HG02571 (cell line): ENCODE measurements around the gene RRP9.
"Not testable (repeated sequence)": the region's sequence is repeated elsewhere in the genome, so short reads cannot be mapped to it uniquely, and the experiment has no call there.

Source experiments
- ATAC-seq: cut with Tn5 transposase; IDR thresholded peaks from one replicate; pipeline ENCODE4 v1.9.1; 2021; ENCODE audit warnings: mild to moderate bottlenecking, moderate library complexity; ENCODE audit not compliant: unreplicated experiment

Gene RRP9

DNA sequence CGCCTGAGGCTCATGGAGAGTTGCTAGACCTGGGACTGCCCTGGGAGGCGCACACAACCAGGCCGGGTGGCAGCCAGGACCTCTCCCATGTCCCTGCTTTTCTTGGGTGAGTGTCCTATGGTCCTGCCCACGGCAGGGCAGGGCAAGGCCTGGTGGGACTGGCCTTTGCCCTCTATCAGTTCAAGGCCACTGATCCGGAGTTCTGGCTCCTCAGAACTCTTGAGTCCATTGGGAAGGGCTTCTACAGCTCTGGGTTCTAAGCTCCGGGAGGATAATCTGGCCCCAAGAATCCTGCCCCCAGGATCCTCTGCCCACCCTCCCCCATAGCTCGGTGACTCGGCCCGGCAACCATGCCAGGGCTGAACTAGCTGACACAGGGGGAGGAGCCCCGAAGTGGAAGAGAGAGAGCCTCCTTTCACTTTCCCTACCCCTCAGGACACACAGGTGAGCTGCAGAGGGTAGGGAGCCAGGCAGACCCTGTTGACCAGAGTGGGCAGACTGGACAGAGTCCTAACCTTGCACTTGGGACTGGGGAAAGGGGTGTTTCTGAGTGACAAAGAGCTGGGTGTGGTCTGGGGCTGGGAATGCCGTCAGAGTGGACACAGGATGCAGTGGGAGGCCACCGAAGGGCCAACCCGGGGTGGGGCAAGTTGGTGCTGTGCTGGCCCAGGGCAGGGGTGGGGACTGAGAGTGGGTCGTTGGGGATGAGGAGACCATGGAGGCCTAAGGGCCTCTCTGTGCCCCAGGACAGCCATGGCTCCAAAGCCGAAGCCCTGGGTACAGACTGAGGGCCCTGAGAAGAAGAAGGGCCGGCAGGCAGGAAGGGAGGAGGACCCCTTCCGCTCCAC lies 1.1 kb upstream of the RRP9 start:
- no peak for ATAC-seq

GRCh38 chr3:51941463-51941797 lies 274 bp downstream of the RRP9 start:
- ATAC-seq: no peak

- ATAC-seq: no peak
Measured at GRCh38 chr3:51940648-51941462, 849 bp downstream of the RRP9 start.

GRCh38 chr3:51938780-51939425 lies 2.8 kb downstream of the RRP9 start:
- no peak for ATAC-seq

- ATAC-seq: no peak
Measured at GRCh38 chr3:51937611-51938450, 3.9 kb downstream of the RRP9 start.

GRCh38 chr3:51937014-51937413 lies 4.7 kb downstream of the RRP9 start:
- ATAC-seq: no peak

- ATAC-seq: no peak
Measured at GRCh38 chr3:51935886-51936755, 5.6 kb downstream of the RRP9 start.

DNA sequence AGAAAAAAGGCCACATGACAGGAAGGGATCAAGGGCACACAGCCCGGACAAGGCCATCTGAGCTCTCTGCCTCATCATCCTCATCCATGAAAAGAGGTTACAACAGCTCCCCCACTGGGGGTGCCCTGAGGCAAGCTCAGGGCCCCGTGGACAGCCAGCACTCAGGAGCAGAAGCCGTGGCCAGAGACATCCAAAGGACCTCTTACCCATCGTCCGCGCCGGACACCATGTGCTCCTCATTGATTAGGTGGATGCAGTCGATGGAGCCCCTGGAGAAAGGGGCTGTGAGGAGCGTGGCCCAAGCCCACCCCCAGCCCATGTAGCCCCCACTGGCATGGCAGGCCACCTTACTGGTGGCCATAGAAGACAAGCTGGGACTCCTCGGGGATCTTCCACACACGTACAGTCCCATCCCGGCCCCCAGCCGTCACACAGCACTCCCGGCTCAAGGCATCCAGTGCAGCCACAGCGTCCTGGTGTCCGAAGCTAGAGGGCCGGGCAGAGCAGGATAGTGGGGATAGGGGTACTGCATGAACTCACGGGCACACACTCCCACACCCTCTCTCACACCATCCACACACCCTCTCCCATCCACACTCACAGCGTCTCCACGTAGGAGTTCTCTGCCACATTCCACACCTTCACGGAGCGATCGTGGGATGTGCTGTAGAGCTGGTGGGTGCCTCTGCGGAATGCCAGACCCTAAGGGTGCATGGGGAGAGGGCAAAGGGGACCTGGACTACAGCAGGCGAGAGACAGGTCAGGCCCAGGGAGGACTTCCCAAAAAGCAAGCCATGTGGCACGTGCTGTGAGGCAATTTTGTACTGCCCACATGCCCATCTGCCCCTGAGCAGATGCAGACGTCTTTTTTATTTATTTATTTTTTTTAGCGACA lies 6.5 kb downstream of the RRP9 start:
- ATAC-seq: no peak

GRCh38 chr3:51934139-51934850 lies 7.4 kb downstream of the RRP9 start:
- no peak for ATAC-seq

GRCh38 chr3:51933471-51934138 lies 8.1 kb downstream of the RRP9 start:
- ATAC-seq: no peak

GRCh38 chr3:51932471-51933370 lies 9.0 kb downstream of the RRP9 start:
- no peak for ATAC-seq

- no peak for ATAC-seq
Measured at GRCh38 chr3:51931756-51932155, 9.9 kb downstream of the RRP9 start.

DNA sequence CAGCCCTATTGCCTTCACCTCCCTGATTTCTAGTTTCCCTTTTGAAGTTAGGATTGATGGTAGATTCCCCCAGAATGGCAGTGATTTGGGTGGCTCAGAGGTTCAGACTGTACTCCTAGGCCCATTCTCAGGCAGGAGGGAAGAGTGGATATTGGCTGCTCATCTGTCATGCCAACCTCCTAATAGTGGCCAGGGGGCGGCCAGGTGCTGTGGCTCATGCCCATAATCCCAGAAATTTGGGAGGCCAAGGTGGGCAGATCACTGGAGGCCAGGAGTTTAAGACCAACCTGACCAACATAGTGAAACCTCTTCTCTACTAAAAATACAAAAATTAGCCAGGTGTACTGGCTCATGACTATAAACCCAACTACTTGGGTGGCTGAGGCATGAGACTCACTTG lies 11.3 kb downstream of the RRP9 start:
- ATAC-seq: no peak

DNA sequence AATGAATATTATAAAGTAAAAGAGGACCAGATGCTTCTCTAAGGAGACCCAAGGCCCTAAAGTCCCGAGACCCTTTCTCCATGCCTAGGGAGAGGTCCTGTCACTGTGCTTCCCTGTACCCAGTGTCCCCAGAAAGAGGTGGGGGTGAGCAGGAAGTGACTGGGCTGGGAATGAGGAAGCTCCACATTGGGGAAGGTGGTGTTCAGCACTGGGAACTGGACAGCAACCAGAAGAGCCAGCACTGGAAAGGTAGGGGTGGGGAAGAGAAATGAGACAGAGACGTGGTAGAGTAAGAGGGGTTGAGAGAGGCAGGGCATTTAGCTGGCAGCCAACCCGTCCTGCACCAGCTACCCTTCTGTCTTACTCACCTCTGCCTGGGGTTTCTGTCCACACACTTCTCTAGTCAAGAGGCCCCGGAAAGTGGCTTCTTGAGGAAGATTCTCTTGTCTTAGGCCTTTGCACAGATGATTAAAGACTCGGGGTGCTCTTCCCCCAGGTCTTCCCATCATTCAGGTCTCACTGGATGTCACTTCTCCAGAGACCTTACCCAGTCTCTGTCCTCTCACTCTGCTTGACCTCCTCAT lies 12.2 kb downstream of the RRP9 start:
- no peak for ATAC-seq

GRCh38 chr3:51928981-51929380 lies 12.7 kb downstream of the RRP9 start:
- ATAC-seq: not testable (repeated sequence)

GRCh38 chr3:51928438-51928837 lies 13.3 kb downstream of the RRP9 start:
- no peak for ATAC-seq
